ENCODE measurements around the gene APCDD1.

DNA sequence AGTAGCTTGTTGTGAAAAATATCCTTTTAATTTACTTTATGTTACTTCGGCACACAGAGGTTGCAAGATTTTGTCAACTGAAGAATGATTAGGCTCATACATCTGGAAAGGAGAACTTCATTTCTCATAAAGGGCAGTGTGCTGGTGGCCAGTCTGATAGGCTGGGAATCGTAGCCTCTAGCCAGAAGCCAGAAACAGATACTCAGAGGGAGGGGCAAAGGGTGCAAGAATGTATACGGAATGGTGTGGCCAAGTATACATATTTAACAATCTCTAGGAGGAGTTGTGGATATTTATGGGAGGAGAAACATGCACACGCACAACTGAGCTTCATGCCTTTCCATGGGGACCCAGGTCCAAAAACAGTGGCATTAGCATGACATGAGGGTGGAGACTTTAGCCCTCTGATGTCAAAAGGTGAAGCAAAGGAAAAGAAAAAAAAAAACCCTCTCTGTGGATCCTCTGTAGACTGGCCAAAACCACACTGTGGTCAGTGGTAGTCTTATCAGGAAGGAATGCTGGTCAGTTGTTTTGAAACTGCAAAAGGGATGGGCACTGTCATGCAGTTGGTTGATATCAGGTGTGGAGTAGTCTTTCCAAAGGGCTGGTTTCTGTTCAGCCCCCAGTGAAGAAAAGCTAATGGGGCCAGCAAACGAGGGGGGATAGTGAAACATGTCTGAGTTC is 34.9 kb upstream of the APCDD1 start:
- TF ChIP-seq, protein P1, sequence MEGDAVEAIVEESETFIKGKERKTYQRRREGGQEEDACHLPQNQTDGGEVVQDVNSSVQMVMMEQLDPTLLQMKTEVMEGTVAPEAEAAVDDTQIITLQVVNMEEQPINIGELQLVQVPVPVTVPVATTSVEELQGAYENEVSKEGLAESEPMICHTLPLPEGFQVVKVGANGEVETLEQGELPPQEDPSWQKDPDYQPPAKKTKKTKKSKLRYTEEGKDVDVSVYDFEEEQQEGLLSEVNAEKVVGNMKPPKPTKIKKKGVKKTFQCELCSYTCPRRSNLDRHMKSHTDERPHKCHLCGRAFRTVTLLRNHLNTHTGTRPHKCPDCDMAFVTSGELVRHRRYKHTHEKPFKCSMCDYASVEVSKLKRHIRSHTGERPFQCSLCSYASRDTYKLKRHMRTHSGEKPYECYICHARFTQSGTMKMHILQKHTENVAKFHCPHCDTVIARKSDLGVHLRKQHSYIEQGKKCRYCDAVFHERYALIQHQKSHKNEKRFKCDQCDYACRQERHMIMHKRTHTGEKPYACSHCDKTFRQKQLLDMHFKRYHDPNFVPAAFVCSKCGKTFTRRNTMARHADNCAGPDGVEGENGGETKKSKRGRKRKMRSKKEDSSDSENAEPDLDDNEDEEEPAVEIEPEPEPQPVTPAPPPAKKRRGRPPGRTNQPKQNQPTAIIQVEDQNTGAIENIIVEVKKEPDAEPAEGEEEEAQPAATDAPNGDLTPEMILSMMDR (IDR thresholded peaks at IDR 0.05), result no peak
- TF ChIP-seq POLR2AphosphoS5 (IDR thresholded peaks at IDR 0.05) (no peak), POLR2A (IDR thresholded peaks at IDR 0.05; ENCODE audit: low read depth) (no peak)
